ENCODE measurements around the gene MEA1.
A peak's percentile ranks its signal among the peaks of the same experiment; 100 is the strongest.

MEA1 gene

GRCh38 chr6:43014434-43014909, 726 bp upstream of the MEA1 start:
- peak overlapping the region; percentile 91 for H2AFZ ChIP-seq (ENCODE audit: low read length)
- H3K4me2 ChIP-seq (ENCODE audit: insufficient read depth, low read length, poor library complexity, severe bottlenecking) = peak overlapping the region; percentile 71
- H3K9ac ChIP-seq (ENCODE audit: low read depth, low read length, poor library complexity) = peak overlapping the region; percentile 97
- peak overlapping the region; percentile 47 for H2AK5ac ChIP-seq (ENCODE audit: low read depth, low read length)
- H3K18ac ChIP-seq (ENCODE audit: low read length) = peak overlapping the region; percentile 87
- no peak overlapping the region for H3K23ac ChIP-seq (ENCODE audit: low read depth, low read length, poor library complexity)
- peaks cover 45 to 72% of the 10 kb centered on the region in 2 donors for H3K36me3 ChIP-seq (replicated peaks in 1 of 2; ENCODE audit: control insufficient read depth in 2 of 2, insufficient read depth in 2 of 2, low read length in 2 of 2)
- no peak for DNase-seq (ENCODE audit: low spot score)
- no peak overlapping the region for H4K8ac ChIP-seq (ENCODE audit: low read depth, low read length)
- no peak overlapping the region for H3K4ac ChIP-seq (ENCODE audit: low read length)
- no CpG with 5 or more reads among the region's 7 CpGs for WGBS, 2 donors (ENCODE audit: extremely low coverage in 2 of 2, insufficient read length in 2 of 2, insufficient replicate concordance in 1 of 2)
- peak overlapping the region; percentile 49 for H3K27ac ChIP-seq (replicated peaks; ENCODE audit: low read length)
- H3K79me1 ChIP-seq (ENCODE audit: low read depth, low read length) = peaks cover 21% of the 10 kb centered on the region
- H2BK15ac ChIP-seq (ENCODE audit: low read length) = no peak overlapping the region
- no peaks in the 10 kb centered on the region for H3K9me3 ChIP-seq (replicated peaks in 1 of 2; ENCODE audit: control insufficient read depth in 2 of 2, insufficient read depth in 1 of 2, low read depth in 1 of 2, low read length in 2 of 2)
- H2BK12ac ChIP-seq (ENCODE audit: low read length) = no peak overlapping the region
- no peak overlapping the region for H4K91ac ChIP-seq (ENCODE audit: low read depth, low read length, poor library complexity)
- H3K4me1 ChIP-seq (ENCODE audit: control insufficient read depth in 2 of 2, insufficient read depth in 1 of 2, low read depth in 1 of 2, low read length in 2 of 2) = peaks cover 3 to 12% of the 10 kb centered on the region in 2 donors
- peak overlapping the region; percentile 94 to 97 for H3K4me3 ChIP-seq (ENCODE audit: low read length in 2 of 2)
- H2BK120ac ChIP-seq (ENCODE audit: low read depth, low read length) = no peak overlapping the region
- H3K27me3 ChIP-seq (ENCODE audit: control insufficient read depth in 3 of 3, insufficient read depth in 3 of 3, low read depth in 1 of 3, low read length in 3 of 3) = no peaks in the 10 kb centered on the region
- peak overlapping the region; percentile 82 for H3K14ac ChIP-seq (ENCODE audit: low read length)
- peak overlapping the region; percentile 85 for H2BK5ac ChIP-seq (ENCODE audit: low read length)

- Histone ChIP-seq H3K4me3 (ENCODE audit: low read length in 2 of 2) (peak overlapping the region; percentile 86 to 97), H3K79me1 (ENCODE audit: low read depth, low read length) (peaks cover 21% of the 10 kb centered on the region), H3K4ac (ENCODE audit: low read length) (no peak overlapping the region), H3K9me3 (replicated peaks in 1 of 2; ENCODE audit: control insufficient read depth in 2 of 2, insufficient read depth in 1 of 2, low read depth in 1 of 2, low read length in 2 of 2) (no peaks in the 10 kb centered on the region), H3K18ac (ENCODE audit: low read length) (peak overlapping the region; percentile 81), H3K4me2 (ENCODE audit: insufficient read depth, low read length, poor library complexity, severe bottlenecking) (peak overlapping the region; percentile 94), H3K14ac (ENCODE audit: low read length) (no peak overlapping the region), H4K91ac (ENCODE audit: low read depth, low read length, poor library complexity) (no peak overlapping the region), H2AFZ (ENCODE audit: low read length) (peak overlapping the region; percentile 86), H3K9ac (ENCODE audit: low read depth, low read length, poor library complexity) (peak overlapping the region; percentile 71), H3K23ac (ENCODE audit: low read depth, low read length, poor library complexity) (peak overlapping the region; percentile 22), H2BK5ac (ENCODE audit: low read length) (peak overlapping the region; percentile 8), H3K36me3 (replicated peaks in 1 of 2; ENCODE audit: control insufficient read depth in 2 of 2, insufficient read depth in 2 of 2, low read length in 2 of 2) (peaks cover 49 to 72% of the 10 kb centered on the region in 2 donors), H2BK12ac (ENCODE audit: low read length) (no peak overlapping the region), H3K4me1 (ENCODE audit: control insufficient read depth in 2 of 2, insufficient read depth in 1 of 2, low read depth in 1 of 2, low read length in 2 of 2) (peaks cover 3 to 12% of the 10 kb centered on the region in 2 donors), H3K27me3 (ENCODE audit: control insufficient read depth in 3 of 3, insufficient read depth in 3 of 3, low read depth in 1 of 3, low read length in 3 of 3) (no peaks in the 10 kb centered on the region), H3K27ac (replicated peaks; ENCODE audit: low read length) (no peak overlapping the region), H2AK5ac (ENCODE audit: low read depth, low read length) (no peak overlapping the region), H2BK120ac (ENCODE audit: low read depth, low read length) (no peak overlapping the region), H2BK15ac (ENCODE audit: low read length) (no peak overlapping the region), H4K8ac (ENCODE audit: low read depth, low read length) (no peak overlapping the region)
- no CpG with 5 or more reads among the region's 25 CpGs for WGBS, 2 donors (ENCODE audit: extremely low coverage in 2 of 2, insufficient read length in 2 of 2, insufficient replicate concordance in 1 of 2)
- no peak for DNase-seq (ENCODE audit: low spot score)
Observed at GRCh38 chr6:43013097-43013842, 476 bp downstream of the MEA1 start.

GRCh38 chr6:43012364-43012763, 1.4 kb downstream of the MEA1 start:
- Histone ChIP-seq H2BK15ac (ENCODE audit: low read length) (no peak overlapping the region), H3K4me2 (ENCODE audit: insufficient read depth, low read length, poor library complexity, severe bottlenecking) (no peak overlapping the region), H4K91ac (ENCODE audit: low read depth, low read length, poor library complexity) (no peak overlapping the region), H2AK5ac (ENCODE audit: low read depth, low read length) (no peak overlapping the region), H3K9ac (ENCODE audit: low read depth, low read length, poor library complexity) (no peak overlapping the region), H3K36me3 (replicated peaks in 1 of 2; ENCODE audit: control insufficient read depth in 2 of 2, insufficient read depth in 2 of 2, low read length in 2 of 2) (peaks cover 50 to 72% of the 10 kb centered on the region in 2 donors), H2AFZ (ENCODE audit: low read length) (no peak overlapping the region), H3K27me3 (ENCODE audit: control insufficient read depth in 3 of 3, insufficient read depth in 3 of 3, low read depth in 1 of 3, low read length in 3 of 3) (no peaks in the 10 kb centered on the region), H3K23ac (ENCODE audit: low read depth, low read length, poor library complexity) (no peak overlapping the region), H3K4ac (ENCODE audit: low read length) (no peak overlapping the region), H2BK120ac (ENCODE audit: low read depth, low read length) (no peak overlapping the region), H4K8ac (ENCODE audit: low read depth, low read length) (no peak overlapping the region), H3K4me3 (ENCODE audit: low read length in 2 of 2) (peak overlapping the region in 1 of 2 donors; percentile 97), H3K9me3 (replicated peaks in 1 of 2; ENCODE audit: control insufficient read depth in 2 of 2, insufficient read depth in 1 of 2, low read depth in 1 of 2, low read length in 2 of 2) (no peaks in the 10 kb centered on the region), H3K79me1 (ENCODE audit: low read depth, low read length) (peaks cover 21% of the 10 kb centered on the region), H3K27ac (replicated peaks; ENCODE audit: low read length) (no peak overlapping the region), H2BK5ac (ENCODE audit: low read length) (no peak overlapping the region), H2BK12ac (ENCODE audit: low read length) (no peak overlapping the region), H3K14ac (ENCODE audit: low read length) (no peak overlapping the region), H3K18ac (ENCODE audit: low read length) (no peak overlapping the region), H3K4me1 (ENCODE audit: control insufficient read depth in 2 of 2, insufficient read depth in 1 of 2, low read depth in 1 of 2, low read length in 2 of 2) (peaks cover 3 to 12% of the 10 kb centered on the region in 2 donors)
- DNase-seq (ENCODE audit: low spot score) = no peak
- no CpG with 5 or more reads among the region's 6 CpGs for WGBS, 2 donors (ENCODE audit: extremely low coverage in 2 of 2, insufficient read length in 2 of 2, insufficient replicate concordance in 1 of 2)

GRCh38 chr6:43011207-43011606, 2.5 kb downstream of the MEA1 start:
- Histone ChIP-seq H3K36me3 (replicated peaks in 1 of 2; ENCODE audit: control insufficient read depth in 2 of 2, insufficient read depth in 2 of 2, low read length in 2 of 2) (peaks cover 52 to 72% of the 10 kb centered on the region in 2 donors), H2AFZ (ENCODE audit: low read length) (no peak overlapping the region), H4K91ac (ENCODE audit: low read depth, low read length, poor library complexity) (no peak overlapping the region), H2BK120ac (ENCODE audit: low read depth, low read length) (no peak overlapping the region), H2BK5ac (ENCODE audit: low read length) (peak overlapping the region; percentile 27), H2BK15ac (ENCODE audit: low read length) (no peak overlapping the region), H3K4me3 (ENCODE audit: low read length in 2 of 2) (no peak overlapping the region), H3K9ac (ENCODE audit: low read depth, low read length, poor library complexity) (no peak overlapping the region), H3K23ac (ENCODE audit: low read depth, low read length, poor library complexity) (no peak overlapping the region), H3K4me1 (ENCODE audit: control insufficient read depth in 2 of 2, insufficient read depth in 1 of 2, low read depth in 1 of 2, low read length in 2 of 2) (peaks cover 3 to 12% of the 10 kb centered on the region in 2 donors), H2BK12ac (ENCODE audit: low read length) (no peak overlapping the region), H3K27ac (replicated peaks; ENCODE audit: low read length) (no peak overlapping the region), H3K27me3 (ENCODE audit: control insufficient read depth in 3 of 3, insufficient read depth in 3 of 3, low read depth in 1 of 3, low read length in 3 of 3) (no peaks in the 10 kb centered on the region), H4K8ac (ENCODE audit: low read depth, low read length) (no peak overlapping the region), H3K18ac (ENCODE audit: low read length) (no peak overlapping the region), H3K9me3 (replicated peaks in 1 of 2; ENCODE audit: control insufficient read depth in 2 of 2, insufficient read depth in 1 of 2, low read depth in 1 of 2, low read length in 2 of 2) (no peaks in the 10 kb centered on the region), H3K4me2 (ENCODE audit: insufficient read depth, low read length, poor library complexity, severe bottlenecking) (no peak overlapping the region), H3K14ac (ENCODE audit: low read length) (no peak overlapping the region), H2AK5ac (ENCODE audit: low read depth, low read length) (no peak overlapping the region), H3K79me1 (ENCODE audit: low read depth, low read length) (peaks cover 13% of the 10 kb centered on the region), H3K4ac (ENCODE audit: low read length) (no peak overlapping the region)
- WGBS, 2 donors (ENCODE audit: extremely low coverage in 2 of 2, insufficient read length in 2 of 2, insufficient replicate concordance in 1 of 2) = no CpG with 5 or more reads among the region's 6 CpGs
- DNase-seq (ENCODE audit: low spot score) = no peak

Measured in neuronal stem cell (in vitro differentiated cells).